ENCODE measurements around the gene EDC4.
"Not testable (repeated sequence)": the region's sequence is repeated elsewhere in the genome, so short reads cannot be mapped to it uniquely, and the experiment has no call there.

EDC4 gene

GRCh38 chr16:67872631-67873434 is at the start of gene EDC4:
Gene EDC4 (plus strand): TSS chr16:67873052. CDS start chr16:67873262, 210 bp downstream.
- DNase-seq = peak; percentile 98

GRCh38 chr16:67825119-67825518 is 47.7 kb upstream of the EDC4 start:
- no peak for DNase-seq

GRCh38 chr16:67825906-67826305 is 46.9 kb upstream of the EDC4 start:
- no peak for DNase-seq

GRCh38 chr16:67828651-67829050 is 44.2 kb upstream of the EDC4 start:
- DNase-seq = no peak

GRCh38 chr16:67833030-67833414 is 39.8 kb upstream of the EDC4 start:
- no peak for DNase-seq

GRCh38 chr16:67833415-67834241 is 39.2 kb upstream of the EDC4 start:
- peak; percentile 97 for DNase-seq

GRCh38 chr16:67834242-67834614 is 38.6 kb upstream of the EDC4 start:
- no peak for DNase-seq

GRCh38 chr16:67837190-67837589 is 35.7 kb upstream of the EDC4 start:
- DNase-seq = not testable (repeated sequence)

GRCh38 chr16:67837811-67838210 is 35.0 kb upstream of the EDC4 start:
- no peak for DNase-seq

- DNase-seq = no peak
Observed at GRCh38 chr16:67841198-67841815, 31.5 kb upstream of the EDC4 start.

- DNase-seq = peak; percentile 97
Observed at GRCh38 chr16:67841816-67842508, 30.9 kb upstream of the EDC4 start, which contains the start of gene THAP11. Gene THAP11 (plus strand): TSS chr16:67842320. CDS start chr16:67842555, 235 bp downstream.

- DNase-seq = peak; percentile 84
Observed at GRCh38 chr16:67842509-67843342, 30.1 kb upstream of the EDC4 start.

- DNase-seq = no peak
Observed at GRCh38 chr16:67843343-67843765, 29.5 kb upstream of the EDC4 start.

- DNase-seq = no peak
Observed at GRCh38 chr16:67844497-67844896, 28.4 kb upstream of the EDC4 start.

- no peak for DNase-seq
Observed at GRCh38 chr16:67845291-67846062, 27.4 kb upstream of the EDC4 start.

- DNase-seq = no peak
Observed at GRCh38 chr16:67846063-67846319, 26.9 kb upstream of the EDC4 start.

- peak; percentile 98 for DNase-seq
Observed at GRCh38 chr16:67846320-67847063, 26.4 kb upstream of the EDC4 start, which contains the start of gene NUTF2. Gene NUTF2 (plus strand): TSS chr16:67846933. CDS start chr16:67865131, 18,198 bp downstream.

- no peak for DNase-seq
Observed at GRCh38 chr16:67847064-67847861, 25.6 kb upstream of the EDC4 start, which contains the start of gene CENPT. Gene CENPT (minus strand): TSS chr16:67847693. CDS start chr16:67833859, 13,834 bp downstream.

GRCh38 chr16:67848118-67848517 is 24.7 kb upstream of the EDC4 start:
- DNase-seq = no peak
